ENCODE data around the gene DPP6.
A peak's percentile ranks its signal among the peaks of the same experiment; 100 is the strongest.
"Not testable (repeated sequence)": the region's sequence is repeated elsewhere in the genome, so short reads cannot be mapped to it uniquely, and the experiment has no call there.

Gene DPP6

GRCh38 chr7:154055491-154056106 is 3.4 kb downstream of the DPP6 start:
- POLR2A ChIA-PET; DNase-seq (ENCODE audit: extremely low spot score); CTCF ChIA-PET: not testable (repeated sequence)

- DNase-seq (ENCODE audit: extremely low spot score); CTCF ChIA-PET; POLR2A ChIA-PET: not testable (repeated sequence)
These were observed 6.6 kb downstream of the DPP6 start for GRCh38 chr7:154058783-154059182.

GRCh38 chr7:154060551-154060950 is 8.4 kb downstream of the DPP6 start:
- DNase-seq (ENCODE audit: extremely low spot score); CTCF ChIA-PET; POLR2A ChIA-PET: not testable (repeated sequence)

- CTCF ChIA-PET; DNase-seq (ENCODE audit: extremely low spot score); POLR2A ChIA-PET: not testable (repeated sequence)
- peak; percentile 26 for TF ChIP-seq CTCF (IDR thresholded peaks at IDR 0.05; ENCODE audit: control extremely low read depth, extremely low read depth, low read depth, missing control alignments)
These were observed 19.6 kb downstream of the DPP6 start for GRCh38 chr7:154071833-154072232.

- DNase-seq (ENCODE audit: extremely low spot score); CTCF ChIA-PET; POLR2A ChIA-PET: not testable (repeated sequence)
These were observed 20.4 kb downstream of the DPP6 start for GRCh38 chr7:154072395-154073181.

GRCh38 chr7:154078523-154078922 is 26.3 kb downstream of the DPP6 start:
- DNase-seq (ENCODE audit: extremely low spot score); CTCF ChIA-PET: not testable (repeated sequence)

GRCh38 chr7:154080249-154080648 is 28.1 kb downstream of the DPP6 start:
- CTCF ChIA-PET; POLR2A ChIA-PET; DNase-seq (ENCODE audit: extremely low spot score): not testable (repeated sequence)

More at GRCh38 chr7:154078523-154078922, 26.3 kb downstream of the DPP6 start:
- POLR2A ChIA-PET = not testable (repeated sequence)

GRCh38 chr7:154087037-154087725 is 35.0 kb downstream of the DPP6 start:
- POLR2A ChIA-PET; CTCF ChIA-PET; DNase-seq (ENCODE audit: extremely low spot score): not testable (repeated sequence)

GRCh38 chr7:154092093-154092492 is 39.9 kb downstream of the DPP6 start:
- DNase-seq (ENCODE audit: extremely low spot score); CTCF ChIA-PET; POLR2A ChIA-PET: not testable (repeated sequence)

- CTCF ChIA-PET, POLR2A ChIA-PET: not testable (repeated sequence)
These were observed 43.0 kb downstream of the DPP6 start for GRCh38 chr7:154095201-154095600.

GRCh38 chr7:154105063-154105462 is 52.9 kb downstream of the DPP6 start:
- DNase-seq (ENCODE audit: extremely low spot score); POLR2A ChIA-PET; CTCF ChIA-PET: not testable (repeated sequence)

More at GRCh38 chr7:154095201-154095600, 43.0 kb downstream of the DPP6 start:
- not testable (repeated sequence) for DNase-seq (ENCODE audit: extremely low spot score)

GRCh38 chr7:154109615-154110014 is 57.4 kb downstream of the DPP6 start:
- POLR2A ChIA-PET, CTCF ChIA-PET: not testable (repeated sequence)

GRCh38 chr7:154113732-154114351 is 61.6 kb downstream of the DPP6 start:
- DNase-seq (ENCODE audit: extremely low spot score); POLR2A ChIA-PET; CTCF ChIA-PET: not testable (repeated sequence)

More at GRCh38 chr7:154109615-154110014, 57.4 kb downstream of the DPP6 start:
- not testable (repeated sequence) for DNase-seq (ENCODE audit: extremely low spot score)

GRCh38 chr7:154117411-154118390 is 65.5 kb downstream of the DPP6 start:
- DNase-seq (ENCODE audit: extremely low spot score); POLR2A ChIA-PET; CTCF ChIA-PET: not testable (repeated sequence)

- POLR2A ChIA-PET; CTCF ChIA-PET; DNase-seq (ENCODE audit: extremely low spot score): not testable (repeated sequence)
These were observed 68.6 kb downstream of the DPP6 start for GRCh38 chr7:154120825-154121224.

- DNase-seq (ENCODE audit: extremely low spot score); POLR2A ChIA-PET; CTCF ChIA-PET: not testable (repeated sequence)
These were observed 70.5 kb downstream of the DPP6 start for GRCh38 chr7:154122720-154123119.

Data from GM10248 (cell line).